AG04449 (cell line): ENCODE measurements around the gene CTNNA3.

Experiments
- CTCF ChIA-PET: fragments of 350-600 bp; formaldehyde crosslinking; extraction: SDS; loops from one replicate; lab custom pipeline; 2021; ENCODE audit warnings: antibody characterized with exemption; lab: Yijun Ruan, JAX
- POLR2A ChIA-PET: fragments of 400-600, 350-600 bp; formaldehyde crosslinking; extraction: SDS; loops from one replicate; lab custom pipeline; 2020; ENCODE audit warnings: antibody characterized with exemption, inconsistent platforms; lab: Yijun Ruan, JAX
- DNase-seq: peaks from one replicate; pipeline ENCODE4 v3.0.0-alpha.2; 2010; ENCODE audit warnings: low read depth, low spot score
- H3K4me3 ChIP-seq: 2 replicates; pipeline ENCODE4 v1.5.1; 2011; ENCODE audit warnings: low read depth, mild to moderate bottlenecking, control low read depth, low read length
- CTCF ChIP-seq: IDR thresholded peaks from one replicate; pipeline ENCODE4 v1.5.1; 2011; ENCODE audit warnings: mild to moderate bottlenecking, moderate library complexity, low read length, control low read depth, inconsistent platforms; ENCODE audit not compliant: insufficient read depth; ENCODE audit errors: missing control alignments

Gene CTNNA3

GRCh38 chr10:65907199-65907712 lies 1788.7 kb downstream of the CTNNA3 start:
- H3K4me3 ChIP-seq: no peak overlapping the region
- no peak for DNase-seq
- CTCF ChIA-PET: no interaction called here
- POLR2A ChIA-PET: no interaction called here
- no peak for TF ChIP-seq CTCF

- CTCF ChIA-PET: no interaction called here
- DNase-seq: no peak
- no peak overlapping the region for H3K4me3 ChIP-seq
- POLR2A ChIA-PET: no interaction called here
- no peak for TF ChIP-seq CTCF
Measured at GRCh38 chr10:65903620-65904019, 1792.4 kb downstream of the CTNNA3 start.

GRCh38 chr10:65900271-65900670 lies 1795.7 kb downstream of the CTNNA3 start:
- TF ChIP-seq CTCF: no peak
- no peak overlapping the region for H3K4me3 ChIP-seq
- CTCF ChIA-PET: no interaction called here
- DNase-seq: no peak
- POLR2A ChIA-PET: no interaction called here

GRCh38 chr10:65898055-65898454 lies 1797.9 kb downstream of the CTNNA3 start:
- H3K4me3 ChIP-seq: no peak overlapping the region
- POLR2A ChIA-PET: no interaction called here
- no peak for DNase-seq
- no peak for TF ChIP-seq CTCF
- CTCF ChIA-PET: no interaction called here

- ChIA-PET POLR2A (no interaction called here), CTCF (no interaction called here)
- no peak overlapping the region for H3K4me3 ChIP-seq
- TF ChIP-seq CTCF: no peak
- DNase-seq: no peak
Measured at GRCh38 chr10:65894961-65895360, 1801.0 kb downstream of the CTNNA3 start.

- ChIA-PET POLR2A (no interaction called here), CTCF (no interaction called here)
- no peak overlapping the region for H3K4me3 ChIP-seq
- TF ChIP-seq CTCF: no peak
- DNase-seq: no peak
Measured at GRCh38 chr10:65894379-65894778, 1801.6 kb downstream of the CTNNA3 start.
